Neutrophil (primary cell): ENCODE data around the gene PCCB.

ENCODE experiments used
- H3K27ac ChIP-seq: fragments of 200-600 bp; sonication (generic); 2 replicates; pipeline ENCODE4 v1.5.1; 2016; ENCODE audit warnings: mild to moderate bottlenecking, moderate library complexity
- H3K27me3 ChIP-seq: fragments of 200-600 bp; sonication (generic); 2 replicates; pipeline ENCODE4 v1.6.0; 2016; ENCODE audit warnings: mild to moderate bottlenecking
- H3K36me3 ChIP-seq: fragments of 200-600 bp; sonication (generic); 2 replicates; pipeline ENCODE4 v1.5.1; 2017
- H3K4me1 ChIP-seq, 2 experiments: fragments of 200-600 bp in 1 of 2; sonication (generic) in 1 of 2; 1 replicate in 1 of 2; 2 replicates in 1 of 2; pipeline versions ENCODE4 v1.5.1 to v1.6.1; 2013 to 2016; ENCODE audit warnings: low read depth in 1 of 2, low read length in 1 of 2, mild to moderate bottlenecking in 1 of 2, moderate library complexity in 1 of 2; ENCODE audit not compliant: control insufficient read depth in 1 of 2, insufficient read depth in 1 of 2
- H3K4me3 ChIP-seq, 2 experiments: fragments of 200-600 bp in 1 of 2; sonication (generic) in 1 of 2; 1 replicate in 1 of 2; 2 replicates in 1 of 2; pipeline ENCODE4 v1.5.1; 2013 to 2016; ENCODE audit warnings: low read depth in 1 of 2, low read length in 1 of 2, mild to moderate bottlenecking in 1 of 2, moderate library complexity in 1 of 2
- H3K9me3 ChIP-seq: fragments of 200-600 bp; sonication (generic); 2 replicates; pipeline ENCODE4 v1.5.1; 2016
- CTCF ChIP-seq: fragments of 200-600 bp; sonication (generic); IDR thresholded peaks from 2 replicates; pipeline ENCODE4 v1.5.1; 2016; ENCODE audit warnings: antibody characterized with exemption

PCCB gene

DNA sequence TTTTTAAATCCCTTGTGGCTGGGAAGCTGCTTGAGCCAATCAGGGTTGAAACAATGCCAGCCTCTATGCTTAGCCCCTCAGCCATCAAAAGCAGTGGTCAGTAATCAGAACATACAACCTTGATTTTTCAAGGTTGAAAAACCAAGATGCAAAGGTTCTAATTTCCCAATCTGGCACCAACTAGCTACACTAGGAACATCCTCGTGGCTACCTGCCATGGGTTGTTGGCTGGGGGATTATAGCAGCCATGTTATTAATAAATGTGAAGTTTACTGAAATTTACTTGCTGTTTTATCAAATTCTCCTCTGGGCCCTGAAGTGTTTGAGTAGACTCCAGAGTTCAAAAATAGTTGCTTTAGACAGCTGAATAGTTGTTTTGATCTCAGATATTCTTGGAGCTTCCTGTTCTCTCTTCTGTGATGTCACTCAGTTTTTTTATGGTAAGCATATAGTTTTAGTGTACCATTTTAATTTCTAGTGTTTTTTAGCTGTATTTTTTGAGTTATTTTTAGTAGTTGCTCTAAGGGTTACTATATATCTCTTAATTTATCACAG is 31.9 kb downstream of the PCCB start:
- Histone ChIP-seq H3K27me3 (no peaks in the 10 kb centered on the region), H3K36me3 (no peaks in the 10 kb centered on the region), H3K4me3 (no peak overlapping the region), H3K27ac (no peak overlapping the region), H3K9me3 (no peaks in the 10 kb centered on the region), H3K4me1 (no peaks in the 10 kb centered on the region)
- TF ChIP-seq CTCF = no peak

DNA sequence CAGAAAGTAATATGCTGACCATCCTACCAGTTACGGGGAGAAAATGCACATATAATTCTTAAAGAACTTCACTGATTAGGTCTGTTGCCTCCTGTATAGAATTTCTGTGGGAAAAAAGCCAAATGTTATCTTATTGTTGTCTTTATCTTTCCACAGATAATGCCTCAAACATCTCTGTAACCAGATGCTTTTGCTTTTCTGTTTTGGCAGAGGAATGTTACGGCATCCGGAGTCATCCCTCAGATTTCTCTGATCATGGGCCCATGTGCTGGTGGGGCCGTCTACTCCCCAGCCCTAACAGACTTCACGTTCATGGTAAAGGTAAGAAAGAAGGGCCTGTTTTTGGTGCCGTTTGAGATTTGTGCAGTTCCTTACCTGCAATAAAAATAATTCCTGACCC is 33.5 kb downstream of the PCCB start:
- no peaks in the 10 kb centered on the region for H3K9me3 ChIP-seq
- H3K27ac ChIP-seq = no peak overlapping the region
- no peak overlapping the region for H3K4me3 ChIP-seq
- H3K36me3 ChIP-seq = no peaks in the 10 kb centered on the region
- no peaks in the 10 kb centered on the region for H3K4me1 ChIP-seq
- H3K27me3 ChIP-seq = no peaks in the 10 kb centered on the region
- no peak for TF ChIP-seq CTCF

- Histone ChIP-seq H3K27me3 (no peaks in the 10 kb centered on the region), H3K4me3 (no peak overlapping the region), H3K4me1 (peaks cover 8 to 11% of the 10 kb centered on the region in 2 experiments), H3K9me3 (no peaks in the 10 kb centered on the region), H3K36me3 (no peaks in the 10 kb centered on the region), H3K27ac (no peak overlapping the region)
- TF ChIP-seq CTCF = no peak
Measured at GRCh38 chr3:136291302-136291701, 41.2 kb downstream of the PCCB start.

DNA sequence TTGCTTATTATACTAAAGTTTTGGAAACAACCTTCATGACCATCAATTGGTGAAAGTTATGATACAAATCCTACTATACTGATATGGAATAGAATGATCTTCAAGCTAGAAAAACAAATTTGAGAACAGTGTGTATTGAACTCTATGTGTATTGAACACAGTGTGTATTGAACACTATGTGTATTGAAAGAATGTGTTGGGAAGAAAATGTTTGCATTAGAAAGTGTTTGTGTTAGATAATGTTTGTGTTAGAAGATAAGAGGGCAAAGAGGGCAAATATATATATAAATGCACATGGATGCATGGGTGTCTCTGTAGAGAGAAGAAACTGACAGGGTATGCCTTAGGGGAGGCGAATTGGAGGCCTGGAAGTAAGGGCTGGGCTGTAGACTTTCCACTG is 42.4 kb downstream of the PCCB start:
- no peaks in the 10 kb centered on the region for H3K36me3 ChIP-seq
- no peaks in the 10 kb centered on the region for H3K27me3 ChIP-seq
- H3K27ac ChIP-seq = no peak overlapping the region
- H3K4me3 ChIP-seq = no peak overlapping the region
- H3K9me3 ChIP-seq = no peaks in the 10 kb centered on the region
- no peak for TF ChIP-seq CTCF
- H3K4me1 ChIP-seq = peaks cover 8 to 11% of the 10 kb centered on the region in 2 experiments

GRCh38 chr3:136293279-136293678 is 43.1 kb downstream of the PCCB start:
- Histone ChIP-seq H3K9me3 (no peaks in the 10 kb centered on the region), H3K27ac (no peak overlapping the region), H3K36me3 (no peaks in the 10 kb centered on the region), H3K4me1 (peaks cover 8 to 11% of the 10 kb centered on the region in 2 experiments), H3K4me3 (no peak overlapping the region), H3K27me3 (no peaks in the 10 kb centered on the region)
- TF ChIP-seq CTCF = no peak

DNA sequence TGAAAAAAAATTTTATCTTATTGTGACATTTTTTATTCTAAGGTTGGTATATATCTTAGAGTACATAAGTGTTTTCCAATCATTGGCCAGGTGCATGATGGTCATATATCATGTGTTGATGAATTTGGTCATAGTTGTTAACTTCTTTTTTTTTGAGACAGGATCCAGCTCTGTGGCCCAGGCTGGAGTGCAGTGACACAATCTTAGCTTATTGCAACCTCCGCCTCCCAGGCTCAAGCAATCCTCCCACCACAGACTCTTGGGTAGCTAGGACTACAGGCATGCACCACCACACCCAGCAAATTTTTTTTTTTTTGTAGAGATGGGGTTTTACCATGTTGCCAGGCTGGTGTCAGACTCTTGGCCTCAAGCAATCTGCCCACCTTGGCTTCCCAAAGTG is 44.0 kb downstream of the PCCB start:
- Histone ChIP-seq H3K9me3 (no peaks in the 10 kb centered on the region), H3K4me1 (peaks cover 8 to 11% of the 10 kb centered on the region in 2 experiments), H3K27me3 (no peaks in the 10 kb centered on the region), H3K4me3 (no peak overlapping the region), H3K27ac (no peak overlapping the region), H3K36me3 (no peaks in the 10 kb centered on the region)
- no peak for TF ChIP-seq CTCF
